HepG2 (cell line): ENCODE data around the gene IL31. TPM values are rescaled to one million over a fixed set of nuclear protein-coding genes. Genes with fewer than 3 reads are reported as not detected.

Experiments used
- ATAC-seq: fragments of 200-7000 bp; cut with Tn5 transposase; 3 replicates; pipeline ENCODE4 v1.9.1; 2020; ENCODE audit warnings: mild to moderate bottlenecking, moderate library complexity
- BruUV-seq: library from RNA; stranded (reverse); fragments of 400-500 nt; replicated peaks from 2 replicates; lab custom pipeline; 2021; lab: Mats Ljungman, UMichigan
- CTCF ChIA-PET: fragments of 300-600 bp; formaldehyde crosslinking; extraction: SDS; loops from one replicate; lab custom pipeline; 2021; ENCODE audit warnings: low total read pairs, inconsistent platforms, low intra/inter-chr PET ratio; lab: Yijun Ruan, JAX
- POLR2A ChIA-PET: fragments of 350-600 bp; sonication (Branson Sonifier 250); formaldehyde crosslinking; loops from one replicate; lab custom pipeline; 2020; ENCODE audit warnings: antibody characterized with exemption, inconsistent platforms; lab: Yijun Ruan, JAX
- DNase-seq: peaks from one replicate; pipeline ENCODE4 v3.0.0-alpha.2; 2015; ENCODE audit warnings: low spot score
- FAIRE-seq: peaks from 3 replicates; lab custom pipeline; 2011; peaks lifted over from hg19 to GRCh38; lab: Jason Lieb, UNC
- H2AFZ ChIP-seq: one replicate; pipeline ENCODE4 v1.6.1; 2011; ENCODE audit warnings: low read length, inconsistent platforms
- H3K27ac ChIP-seq: fragments of 300-600 bp; 3 replicates; pipeline ENCODE4 v1.8.0; 2011; ENCODE audit warnings: mixed run types, mild to moderate bottlenecking, mixed read lengths, low read length, inconsistent platforms; ENCODE audit not compliant: insufficient read depth; ENCODE audit errors: extremely low read length
- H3K27me3 ChIP-seq, 2 experiments: fragments of 200-600 bp in 1 of 2; 2 replicates in 1 of 2; 3 replicates in 1 of 2; pipeline versions ENCODE4 v1.6.0 to v1.8.0; 2011; ENCODE audit warnings: low read length in 2 of 2, mild to moderate bottlenecking in 2 of 2, moderate library complexity in 2 of 2, inconsistent platforms in 1 of 2; ENCODE audit not compliant: insufficient read depth in 2 of 2, control insufficient read depth in 1 of 2
- H3K36me3 ChIP-seq, 2 experiments: fragments of 200-600 bp in 1 of 2; replicated peaks in 1 of 2; 2 replicates in 1 of 2; 3 replicates in 1 of 2; pipeline versions ENCODE4 v1.5.1 to v1.8.0; 2011; ENCODE audit warnings: low read length in 2 of 2, inconsistent platforms in 1 of 2; ENCODE audit not compliant: insufficient read depth in 2 of 2, control insufficient read depth in 1 of 2
- H3K4me1 ChIP-seq: 2 replicates; pipeline ENCODE4 v1.5.1; 2012; ENCODE audit warnings: low read length, inconsistent platforms; ENCODE audit not compliant: insufficient read depth
- H3K4me2 ChIP-seq: 2 replicates; pipeline ENCODE4 v1.6.0; 2011; ENCODE audit warnings: low read depth, low read length, inconsistent platforms
- H3K4me3 ChIP-seq, 3 experiments: fragments of 200-600 bp in 1 of 3; sonication (generic), shearing (Covaris generic) in 1 of 3; replicated peaks in 1 of 3; 2 replicates each; pipeline ENCODE4 v1.5.1; 2011 to 2016; ENCODE audit warnings: low read length in 3 of 3, inconsistent platforms in 2 of 3, low read depth in 2 of 3, mild to moderate bottlenecking in 2 of 3, control low read depth in 1 of 3, mixed read lengths in 1 of 3; ENCODE audit not compliant: insufficient read depth in 1 of 3
- H3K79me2 ChIP-seq: one replicate; pipeline ENCODE4 v1.6.1; 2011; ENCODE audit warnings: low read length, inconsistent platforms; ENCODE audit not compliant: insufficient read depth
- H3K9ac ChIP-seq: 2 replicates; pipeline ENCODE4 v1.6.0; 2011; ENCODE audit warnings: mild to moderate bottlenecking, low read depth, low read length, inconsistent platforms; ENCODE audit not compliant: insufficient read depth
- H3K9me3 ChIP-seq: 2 replicates; pipeline ENCODE4 v1.5.1; 2012; ENCODE audit warnings: mild to moderate bottlenecking, low read length
- H4K20me1 ChIP-seq: 2 replicates; pipeline ENCODE4 v1.6.0; 2011; ENCODE audit warnings: inconsistent platforms, mild to moderate bottlenecking, low read length, moderate library complexity; ENCODE audit not compliant: insufficient read depth
- ARNT2 ChIP-seq: sonication (generic); formaldehyde crosslinking; IDR thresholded peaks from 2 replicates; pipeline ENCODE4 v1.8.0; 2022; ENCODE audit warnings: mild to moderate bottlenecking, low read depth, missing genetic modification reagents, moderate library complexity
- HNRNPH1 ChIP-seq: fragments of 200-400 bp; formaldehyde crosslinking; optimal IDR thresholded peaks from 2 replicates; pipeline ENCODE3; 2017; ENCODE audit warnings: mild to moderate bottlenecking, low read depth, low read length
- HOXA5 ChIP-seq: sonication (generic); formaldehyde crosslinking; IDR thresholded peaks from 2 replicates; pipeline ENCODE4 v1.4.0; 2020; ENCODE audit warnings: missing genetic modification reagents
- PLRG1 ChIP-seq: fragments of 450-650 bp; conservative IDR thresholded peaks from 2 replicates; pipeline ENCODE4 v1.6.1; 2016
- POGZ ChIP-seq: sonication (generic); formaldehyde crosslinking; IDR thresholded peaks from 2 replicates; pipeline ENCODE4 v1.4.0; 2020; ENCODE audit warnings: mild to moderate bottlenecking, missing genetic modification reagents
- SOX5 ChIP-seq: IDR thresholded peaks from 2 replicates; pipeline ENCODE4 v1.6.1; 2016; ENCODE audit warnings: borderline replicate concordance
- TMF1 ChIP-seq: sonication (generic); formaldehyde crosslinking; IDR thresholded peaks from 2 replicates; pipeline ENCODE4 v1.8.1; 2022; ENCODE audit warnings: low read depth, missing genetic modification reagents
- TOPORS ChIP-seq: sonication (generic); formaldehyde crosslinking; IDR thresholded peaks from 2 replicates; pipeline ENCODE4 v1.8.0; 2023; ENCODE audit warnings: mild to moderate bottlenecking, missing genetic modification reagents
- ZNF264 ChIP-seq: sonication (generic); formaldehyde crosslinking; IDR thresholded peaks from 2 replicates; pipeline ENCODE4 v1.4.0; 2020; ENCODE audit warnings: missing genetic modification reagents
- ZNF34 ChIP-seq: sonication (generic); formaldehyde crosslinking; IDR thresholded peaks from 2 replicates; pipeline ENCODE4 v1.4.0; 2020; ENCODE audit warnings: mild to moderate bottlenecking, missing genetic modification reagents, borderline replicate concordance
- ZNF350 ChIP-seq: sonication (generic); formaldehyde crosslinking; IDR thresholded peaks from 2 replicates; pipeline ENCODE4 v1.4.0; 2020; ENCODE audit warnings: mild to moderate bottlenecking, low read depth, missing genetic modification reagents, borderline replicate concordance
- ZNF354B ChIP-seq: sonication (generic); formaldehyde crosslinking; IDR thresholded peaks from 2 replicates; pipeline ENCODE4 v1.8.0; 2022; ENCODE audit warnings: mild to moderate bottlenecking, missing genetic modification reagents
- ZNF629 ChIP-seq: sonication (generic); formaldehyde crosslinking; conservative IDR thresholded peaks from 2 replicates; pipeline ENCODE4 v1.5.0; 2020; ENCODE audit warnings: missing genetic modification reagents
- ZNF670 ChIP-seq: sonication (generic); formaldehyde crosslinking; IDR thresholded peaks from 2 replicates; pipeline ENCODE4 v1.8.0; 2022; ENCODE audit warnings: mild to moderate bottlenecking, missing genetic modification reagents, borderline replicate concordance
- ZNF672 ChIP-seq: sonication (generic); formaldehyde crosslinking; IDR thresholded peaks from 2 replicates; pipeline ENCODE4 v1.8.1; 2022; ENCODE audit warnings: missing genetic modification reagents
- ZNF772 ChIP-seq: sonication (generic); formaldehyde crosslinking; IDR thresholded peaks from 2 replicates; pipeline ENCODE4 v1.5.0; 2020; ENCODE audit warnings: mild to moderate bottlenecking, missing genetic modification reagents
- WGBS: methylation state at CpG from one replicate; pipeline ENCODE4 v1.1.6; 2017; ENCODE audit warnings: low lambda C conversion rate; 5-methylcytosine and 5-hydroxymethylcytosine counted together
- in situ Hi-C: cut with HindIII; loops from 2 replicates; pipeline ENCODE4 v1.10.0; 2017; ENCODE audit warnings: low pct_unique_long_range_greater_than_20kb; ENCODE audit not compliant: extremely low pct_ligation_motif_present
- intact Hi-C: fragments of 100-400 bp; cut with micrococcal nuclease; formaldehyde crosslinking; loops from one replicate; pipeline ENCODE4 v1.10.0; 2022; ENCODE audit not compliant: unreplicated experiment
- polyA plus RNA-seq, 8 experiments: library from polyadenylated mRNA; depleted of rRNA in 3 of 8; stranded (reverse) in 7 of 8; unstranded in 1 of 8; fragments of >200 nt; fragmentation: Illumina TruSeq in 4 of 8; extraction: Trizol in 4 of 8; gene quantifications; 2 replicates each; pipeline versions ENCODE4 v1.2.1 to v1.2.3, GENCODE V29; 2011 to 2016; ENCODE audit warnings: low read depth in 4 of 8, missing spikeins in 1 of 8, mixed read lengths in 1 of 8; ENCODE audit not compliant: insufficient read depth in 1 of 8
- total RNA-seq, 5 experiments: library from RNA; depleted of rRNA; stranded (reverse); fragments of >200 nt; fragmentation: Illumina TruSeq; extraction: Trizol; gene quantifications; 2 replicates each; pipeline ENCODE4 v1.2.3, GENCODE V29; 2016; ENCODE audit warnings: low read depth in 1 of 5
- TF ChIP-seq, protein P1 (sequence below): sonication (generic); formaldehyde crosslinking; conservative IDR thresholded peaks from 2 replicates; pipeline ENCODE4 v1.8.1; 2023; ENCODE audit warnings: missing genetic modification reagents
- TF ChIP-seq, protein P2 (sequence below): sonication (generic); formaldehyde crosslinking; IDR thresholded peaks from 2 replicates; pipeline ENCODE4 v1.4.0; 2020; ENCODE audit warnings: mild to moderate bottlenecking, low read depth, missing genetic modification reagents

IL31 gene
- total and polyA plus RNA-seq, 2 of the 13 experiments (the other 11 are each of a cell fraction or from before 2014, with no cell fraction given): not detected

DNA sequence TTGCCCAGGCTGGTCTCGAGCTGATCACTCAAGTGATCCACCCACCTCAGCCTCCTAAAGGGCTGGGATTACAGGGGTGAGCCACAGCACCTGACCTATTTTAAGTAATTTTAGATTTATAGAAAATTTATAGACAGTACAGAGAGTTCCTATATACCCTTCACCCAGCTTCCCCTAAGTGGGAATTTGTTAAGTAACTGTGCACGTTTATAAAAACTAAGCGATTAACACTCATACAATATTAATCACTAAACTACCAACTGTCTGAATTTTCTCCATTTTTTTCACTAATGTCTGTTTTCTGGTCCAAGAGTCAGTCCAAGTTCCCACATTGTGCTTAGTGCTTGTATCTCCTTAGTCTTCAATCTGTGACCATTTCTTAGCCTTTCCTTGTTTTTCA lies 5.5 kb downstream of the IL31 start:
- Histone ChIP-seq H3K79me2 (no peaks in the 10 kb centered on the region), H4K20me1 (no peaks in the 10 kb centered on the region), H3K27ac (no peak overlapping the region), H3K9ac (no peak overlapping the region), H3K36me3 (no peaks in the 10 kb centered on the region), H3K27me3 (peaks cover 0 to 12% of the 10 kb centered on the region in 2 experiments; a peak in 1 of 5 replicates), H3K4me1 (peaks cover 36% of the 10 kb centered on the region), H3K9me3 (no peaks in the 10 kb centered on the region), H3K4me2 (no peak overlapping the region), H2AFZ (no peak overlapping the region), H3K4me3 (no peak overlapping the region)
- no peak for DNase-seq
- ChIA-PET CTCF (no interaction called here), POLR2A (no interaction called here)
- WGBS: 67% methylated on average over 3 of the region's 3 CpGs
- in situ Hi-C loops (no loop called here), intact Hi-C loops (no loop called here)
- ATAC-seq: no peak
- no peak for FAIRE-seq
- TF ChIP-seq ZNF670 (CRISPR knock-in tag) (no peak), ARNT2 (CRISPR knock-in tag) (no peak)
- no TSS peak for BruUV-seq

GRCh38 chr12:122167356-122167925 lies 6.6 kb downstream of the IL31 start:
- ATAC-seq (peak; percentile 66), FAIRE-seq (no peak), DNase-seq (peak; percentile 22)
- Histone ChIP-seq H3K4me2 (peak overlapping the region; percentile 52), H3K27me3 (peaks cover 0 to 10% of the 10 kb centered on the region in 2 experiments; a peak in 1 of 5 replicates), H3K36me3 (no peaks in the 10 kb centered on the region), H3K79me2 (no peaks in the 10 kb centered on the region), H4K20me1 (no peaks in the 10 kb centered on the region), H2AFZ (no peak overlapping the region), H3K27ac (no peak overlapping the region), H3K4me3 (peak overlapping the region in 1 of 3 experiments; percentile 24; a peak in 2 of 6 replicates), H3K9me3 (no peaks in the 10 kb centered on the region), H3K9ac (no peak overlapping the region), H3K4me1 (peaks cover 29% of the 10 kb centered on the region)
- ChIA-PET POLR2A (interaction anchor here (0.6 kb wide), 1 partner anchor 104 kb away, joined by 3 read pairs; no protein-coding TSS in a partner anchor), CTCF (no interaction called here)
- intact Hi-C loops: no loop called here
- BruUV-seq: no TSS peak
- 22% methylated on average over 9 of the region's 10 CpGs for WGBS
- in situ Hi-C loops: no loop called here
- TF ChIP-seq TOPORS (CRISPR knock-in tag): no peak
- TF ChIP-seq SOX5 (CRISPR knock-in tag): peak; percentile 43; the same call in 1 of the 2 replicates
- no peak for TF ChIP-seq HNRNPH1
- no peak for TF ChIP-seq ZNF350 (CRISPR knock-in tag)
- no peak for TF ChIP-seq ZNF672 (CRISPR knock-in tag)
- TF ChIP-seq ZNF34 (CRISPR knock-in tag): no peak
- no peak for TF ChIP-seq ZNF264 (CRISPR knock-in tag)
- TF ChIP-seq TMF1 (CRISPR knock-in tag): no peak
- TF ChIP-seq HOXA5: no peak
- TF ChIP-seq PLRG1: no peak
- TF ChIP-seq, protein P1, sequence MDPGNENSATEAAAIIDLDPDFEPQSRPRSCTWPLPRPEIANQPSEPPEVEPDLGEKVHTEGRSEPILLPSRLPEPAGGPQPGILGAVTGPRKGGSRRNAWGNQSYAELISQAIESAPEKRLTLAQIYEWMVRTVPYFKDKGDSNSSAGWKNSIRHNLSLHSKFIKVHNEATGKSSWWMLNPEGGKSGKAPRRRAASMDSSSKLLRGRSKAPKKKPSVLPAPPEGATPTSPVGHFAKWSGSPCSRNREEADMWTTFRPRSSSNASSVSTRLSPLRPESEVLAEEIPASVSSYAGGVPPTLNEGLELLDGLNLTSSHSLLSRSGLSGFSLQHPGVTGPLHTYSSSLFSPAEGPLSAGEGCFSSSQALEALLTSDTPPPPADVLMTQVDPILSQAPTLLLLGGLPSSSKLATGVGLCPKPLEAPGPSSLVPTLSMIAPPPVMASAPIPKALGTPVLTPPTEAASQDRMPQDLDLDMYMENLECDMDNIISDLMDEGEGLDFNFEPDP (CRISPR knock-in tag): no peak
- no peak for TF ChIP-seq ZNF772 (CRISPR knock-in tag)
- no peak for TF ChIP-seq ZNF629 (CRISPR knock-in tag)
- TF ChIP-seq ZNF354B: no peak
- TF ChIP-seq, protein P2, sequence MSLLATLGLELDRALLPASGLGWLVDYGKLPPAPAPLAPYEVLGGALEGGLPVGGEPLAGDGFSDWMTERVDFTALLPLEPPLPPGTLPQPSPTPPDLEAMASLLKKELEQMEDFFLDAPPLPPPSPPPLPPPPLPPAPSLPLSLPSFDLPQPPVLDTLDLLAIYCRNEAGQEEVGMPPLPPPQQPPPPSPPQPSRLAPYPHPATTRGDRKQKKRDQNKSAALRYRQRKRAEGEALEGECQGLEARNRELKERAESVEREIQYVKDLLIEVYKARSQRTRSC (CRISPR knock-in tag): no peak
- no peak for TF ChIP-seq POGZ (CRISPR knock-in tag)
